Testis (tissue), 2 donors: ENCODE data around the gene SERBP1.

Source experiments
- CTCF ChIP-seq, 3 experiments: fragments of 450-650 bp in 2 of 3; fragments of 200-600 bp in 1 of 3; sonication (generic) in 1 of 3; IDR thresholded peaks; one replicate each; pipeline ENCODE4 v1.5.1; 2016 to 2019; ENCODE audit warnings: antibody characterized with exemption in 3 of 3, mild to moderate bottlenecking in 2 of 3, moderate library complexity in 1 of 3
- POLR2A ChIP-seq: fragments of 450-650 bp; IDR thresholded peaks from one replicate; pipeline ENCODE4 v1.6.1; 2017; ENCODE audit warnings: antibody characterized with exemption, mild to moderate bottlenecking, moderate library complexity

GRCh38 chr1:67464058-67464457 lies 33.9 kb upstream of the SERBP1 start:
- TF ChIP-seq CTCF (IDR thresholded peaks at IDR 0.05) (no peak), POLR2A (no peak)
